Hepatocyte (in vitro differentiated cells): ENCODE measurements around the gene NLK.

ENCODE experiments used
- EZH2 ChIP-seq: fragments of 200-600 bp; sonication (generic); IDR thresholded peaks from 2 replicates; pipeline ENCODE4 v1.6.1; 2016; ENCODE audit warnings: antibody characterized with exemption, mild to moderate bottlenecking, borderline replicate concordance
- TF ChIP-seq, protein P1 (sequence below): fragments of 200-600 bp; sonication (generic); IDR thresholded peaks from 2 replicates; pipeline ENCODE4 v1.5.1; 2016; ENCODE audit warnings: antibody characterized with exemption, mild to moderate bottlenecking; ENCODE audit not compliant: poor library complexity

DNA sequence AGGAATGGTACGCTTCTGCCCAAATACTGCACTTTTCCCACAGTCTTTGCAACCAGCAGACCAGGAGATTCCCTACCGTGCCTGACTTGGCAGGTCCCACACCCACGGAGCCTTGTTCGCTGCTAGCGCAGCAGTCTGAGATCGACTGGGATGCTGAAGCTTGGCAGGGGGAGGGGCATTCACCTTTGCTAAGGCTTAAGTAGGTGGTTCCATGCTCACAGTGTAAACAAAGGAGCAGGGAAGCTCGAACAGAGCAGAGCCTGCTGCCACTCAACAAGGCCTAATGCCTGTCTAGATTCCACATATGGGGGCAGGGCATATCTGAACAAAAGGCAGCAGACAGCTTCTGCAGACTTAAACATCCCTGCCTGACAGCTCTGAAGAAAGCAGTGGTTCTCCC, 169.3 kb downstream of the NLK start:
- TF ChIP-seq, protein P1, sequence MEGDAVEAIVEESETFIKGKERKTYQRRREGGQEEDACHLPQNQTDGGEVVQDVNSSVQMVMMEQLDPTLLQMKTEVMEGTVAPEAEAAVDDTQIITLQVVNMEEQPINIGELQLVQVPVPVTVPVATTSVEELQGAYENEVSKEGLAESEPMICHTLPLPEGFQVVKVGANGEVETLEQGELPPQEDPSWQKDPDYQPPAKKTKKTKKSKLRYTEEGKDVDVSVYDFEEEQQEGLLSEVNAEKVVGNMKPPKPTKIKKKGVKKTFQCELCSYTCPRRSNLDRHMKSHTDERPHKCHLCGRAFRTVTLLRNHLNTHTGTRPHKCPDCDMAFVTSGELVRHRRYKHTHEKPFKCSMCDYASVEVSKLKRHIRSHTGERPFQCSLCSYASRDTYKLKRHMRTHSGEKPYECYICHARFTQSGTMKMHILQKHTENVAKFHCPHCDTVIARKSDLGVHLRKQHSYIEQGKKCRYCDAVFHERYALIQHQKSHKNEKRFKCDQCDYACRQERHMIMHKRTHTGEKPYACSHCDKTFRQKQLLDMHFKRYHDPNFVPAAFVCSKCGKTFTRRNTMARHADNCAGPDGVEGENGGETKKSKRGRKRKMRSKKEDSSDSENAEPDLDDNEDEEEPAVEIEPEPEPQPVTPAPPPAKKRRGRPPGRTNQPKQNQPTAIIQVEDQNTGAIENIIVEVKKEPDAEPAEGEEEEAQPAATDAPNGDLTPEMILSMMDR: no peak
- no peak for TF ChIP-seq EZH2
